Superior temporal gyrus (tissue), 1 donor: Measurements from ENCODE around the gene GALNT14.
"Not testable (repeated sequence)": the region's sequence is repeated elsewhere in the genome, so short reads cannot be mapped to it uniquely, and the experiment has no call there.

Source experiments
- DNase-seq: peaks from one replicate; pipeline ENCODE4 v3.0.0-alpha.2; 2016; ENCODE audit errors: extremely low spot score

The GALNT14 gene

DNA sequence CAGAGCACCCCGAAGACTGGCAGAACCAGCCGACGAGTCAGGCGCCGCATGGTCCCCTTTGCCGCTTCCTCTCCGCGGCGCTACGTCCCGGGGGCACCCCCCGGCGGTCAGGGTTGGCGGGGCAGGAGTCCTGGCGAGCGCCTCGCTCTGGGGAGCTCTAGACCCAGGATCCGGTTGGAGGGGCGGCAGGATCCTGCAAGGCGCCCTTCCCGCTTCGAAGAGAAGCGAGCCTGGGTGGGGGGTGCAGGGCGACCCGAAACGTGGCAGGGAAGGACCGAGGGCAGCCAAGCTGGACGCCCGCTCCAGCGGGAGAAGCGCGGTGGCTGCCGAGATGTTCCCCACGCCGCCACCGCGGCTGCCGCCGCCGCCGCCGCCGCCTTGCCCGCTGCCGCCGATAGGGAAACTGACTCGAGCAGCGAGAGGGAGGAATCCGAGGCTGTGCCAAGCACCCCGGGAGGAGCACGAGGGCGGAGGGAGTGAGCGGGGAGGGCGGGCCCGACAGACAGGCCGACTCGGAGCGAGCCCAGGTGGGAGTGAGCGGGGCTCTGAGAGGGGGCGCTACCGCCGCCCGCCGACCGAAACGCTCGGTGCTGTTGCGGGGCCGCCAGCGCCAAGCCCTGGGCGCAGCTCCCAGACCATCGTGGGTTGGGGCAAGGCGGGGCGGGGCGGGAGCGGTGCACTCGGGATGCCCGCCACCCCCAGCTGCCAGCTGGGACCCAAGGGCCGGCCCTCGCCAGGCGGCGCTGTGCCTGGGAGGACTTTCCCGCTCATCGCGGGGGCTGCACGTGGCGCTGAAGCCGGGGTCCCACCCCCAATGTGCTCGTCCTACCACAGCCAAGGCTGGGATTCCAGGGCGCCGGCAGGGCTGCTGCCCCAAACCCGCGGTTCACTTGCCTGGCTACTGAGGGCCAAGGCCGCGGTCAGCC, at the start of gene GALNT14:
GALNT14 (minus strand) TSS at position 404 of the 926 bp plus-strand sequence; CDS start at position 50, 354 bp downstream.
- peak; percentile 28 for DNase-seq

GRCh38 chr2:31187166-31187565, 48.9 kb upstream of the GALNT14 start:
- DNase-seq: no peak

GRCh38 chr2:31183973-31184372, 45.7 kb upstream of the GALNT14 start:
- DNase-seq: not testable (repeated sequence)

- no peak for DNase-seq
Measured at GRCh38 chr2:31176742-31177141, 38.5 kb upstream of the GALNT14 start.

- DNase-seq: no peak
Measured at GRCh38 chr2:31171142-31171541, 32.9 kb upstream of the GALNT14 start.

- DNase-seq: peak; percentile 84
Measured at GRCh38 chr2:31170071-31170698, 31.9 kb upstream of the GALNT14 start.

- no peak for DNase-seq
Measured at GRCh38 chr2:31168291-31168690, 30.1 kb upstream of the GALNT14 start.

DNA sequence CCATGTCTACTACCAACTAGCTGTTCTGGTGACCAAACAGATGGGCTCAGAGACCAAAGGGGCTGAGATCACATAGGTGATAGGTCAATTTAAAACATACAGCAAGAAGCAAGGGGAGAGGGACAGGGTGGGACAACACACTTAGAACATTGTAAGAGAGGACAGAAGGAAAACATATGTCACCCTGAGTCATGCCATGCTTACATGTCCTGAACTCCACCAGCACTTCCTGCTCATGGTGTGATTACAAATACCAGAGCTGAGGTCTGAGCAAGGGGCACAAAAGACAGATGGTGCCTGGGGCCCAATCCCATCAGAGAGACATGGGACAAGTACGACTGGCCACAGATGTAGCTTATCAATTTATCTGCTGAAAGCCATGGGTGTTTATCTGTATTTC, 28.7 kb upstream of the GALNT14 start:
- DNase-seq: no peak

- DNase-seq: no peak
Measured at GRCh38 chr2:31163011-31163539, 24.8 kb upstream of the GALNT14 start.

DNA sequence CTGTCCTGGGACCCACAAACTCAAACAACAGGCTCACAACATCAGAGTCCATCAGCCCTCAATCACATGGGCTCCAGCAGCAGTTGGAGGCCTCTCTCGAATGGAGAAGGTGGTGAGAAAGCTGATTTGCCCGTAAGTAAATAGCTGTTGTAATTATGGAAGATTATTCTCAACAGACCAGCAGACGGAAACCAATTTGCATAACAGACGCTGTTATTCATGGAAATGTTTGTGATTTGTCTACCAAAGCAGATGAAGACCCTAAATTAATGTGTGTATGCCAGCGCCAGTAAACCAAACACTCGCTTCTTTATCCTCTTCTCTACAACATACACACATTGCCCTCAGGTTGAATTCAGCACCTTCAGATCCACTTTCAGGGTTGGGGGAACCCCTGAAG, 23.4 kb upstream of the GALNT14 start:
- no peak for DNase-seq

DNA sequence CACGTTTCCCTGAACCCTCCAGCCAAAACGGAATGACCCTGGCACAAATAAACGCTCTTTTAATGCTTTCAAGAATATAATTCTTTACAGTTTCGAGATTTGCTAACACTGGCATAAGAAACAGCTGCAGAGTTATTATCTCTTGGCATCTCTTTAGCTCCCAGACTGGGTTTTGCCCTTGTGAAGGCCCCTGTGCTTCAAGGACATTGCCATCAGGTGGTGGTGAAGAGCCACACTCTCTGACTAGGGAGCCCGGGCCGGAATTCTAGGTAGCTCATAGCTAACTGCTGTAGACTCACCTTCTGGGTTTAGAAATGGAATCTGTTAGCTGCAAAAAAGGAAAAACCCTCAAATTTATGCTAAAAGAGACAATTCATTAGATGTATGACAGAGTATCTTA, 13.3 kb upstream of the GALNT14 start:
- no peak for DNase-seq

- no peak for DNase-seq
Measured at GRCh38 chr2:31150120-31150670, 12.0 kb upstream of the GALNT14 start.

DNA sequence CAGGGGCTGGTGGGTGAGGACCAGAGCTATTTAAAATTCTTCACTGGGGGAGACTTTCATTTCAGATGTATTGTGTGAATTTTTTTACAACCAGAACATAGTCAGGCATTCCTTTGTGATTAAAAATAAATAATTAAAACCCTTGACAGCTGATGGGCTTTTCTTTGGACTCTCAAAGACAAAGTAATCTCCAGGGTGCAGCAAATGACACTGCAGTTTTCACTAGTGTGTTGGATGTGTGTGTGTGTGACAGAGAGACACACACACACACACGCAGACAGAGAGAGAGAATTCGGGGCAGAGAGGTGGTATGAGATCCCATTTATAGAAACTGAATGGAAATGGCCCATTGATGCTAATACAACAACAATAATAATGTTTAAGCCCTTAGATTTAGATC, 10.3 kb upstream of the GALNT14 start:
- no peak for DNase-seq

- DNase-seq: no peak
Measured at GRCh38 chr2:31147645-31148044, 9.4 kb upstream of the GALNT14 start.

- DNase-seq: no peak
Measured at GRCh38 chr2:31142110-31142509, 3.9 kb upstream of the GALNT14 start.

- peak; percentile 42 for DNase-seq
Measured at GRCh38 chr2:31141443-31142085, 3.3 kb upstream of the GALNT14 start.

- DNase-seq: peak; percentile 35
Measured at GRCh38 chr2:31140151-31140550, 1.9 kb upstream of the GALNT14 start.

DNA sequence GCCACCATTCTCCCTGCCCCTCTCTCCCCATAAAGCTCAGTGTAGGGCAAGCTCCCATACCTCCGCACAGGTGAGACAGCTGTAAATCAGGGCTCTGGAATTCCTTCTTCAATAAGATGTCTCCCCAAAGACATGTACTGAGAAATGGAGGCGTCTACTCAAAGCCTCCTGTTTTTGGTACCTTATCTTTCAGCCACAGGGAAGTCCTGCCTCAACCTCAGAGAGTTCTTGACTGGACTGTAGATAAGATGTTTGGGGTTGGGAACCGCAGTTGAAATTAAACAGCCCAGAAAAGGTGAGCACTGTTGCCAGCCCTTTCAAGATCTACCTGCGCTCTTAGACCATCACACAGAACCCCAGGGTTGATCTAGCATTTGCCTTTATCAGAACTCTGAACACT, 1.4 kb upstream of the GALNT14 start:
- no peak for DNase-seq

DNA sequence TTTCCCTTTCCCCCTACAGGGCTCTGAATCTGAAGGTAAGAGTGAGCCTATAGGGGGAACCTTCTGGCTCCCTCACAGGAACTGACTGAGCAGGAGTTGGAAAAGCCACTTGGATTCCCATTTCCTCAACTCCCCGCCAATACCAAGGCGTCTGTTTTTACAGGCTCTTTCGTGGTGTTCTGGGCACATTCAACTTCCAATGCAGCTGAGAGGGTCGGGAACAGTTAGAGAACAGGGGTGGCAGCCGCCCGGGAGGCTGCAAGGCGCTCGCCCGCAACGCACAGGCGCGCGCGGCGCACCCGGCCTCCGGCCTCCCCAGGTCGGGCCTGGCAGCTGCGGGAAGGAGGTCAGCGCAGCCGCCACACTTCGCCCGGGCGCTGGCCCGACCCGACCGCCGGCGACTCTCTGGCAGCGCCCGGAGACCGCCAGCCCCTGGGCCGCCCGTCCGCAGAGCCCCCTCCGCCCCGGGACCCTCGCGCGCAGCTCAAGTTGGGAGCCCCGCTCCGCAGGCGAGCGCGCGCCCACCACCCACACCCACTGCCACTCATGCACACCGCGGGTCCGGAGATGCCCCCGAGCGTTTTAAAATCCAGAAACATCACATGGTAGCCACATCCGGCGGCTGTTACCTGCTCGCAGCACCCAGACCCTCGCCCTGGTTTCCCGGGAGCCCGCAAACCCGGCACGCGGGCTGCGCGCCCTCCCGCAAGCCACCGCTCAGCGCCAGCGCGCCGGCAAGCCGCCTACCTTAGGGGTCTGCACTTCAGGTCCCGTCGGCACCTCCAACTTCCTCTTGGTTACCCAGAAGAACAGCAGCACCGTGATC, 816 bp downstream of the GALNT14 start:
- DNase-seq: no peak

- DNase-seq: no peak
Measured at GRCh38 chr2:31136732-31137131, 1.5 kb downstream of the GALNT14 start.

- DNase-seq: no peak
Measured at GRCh38 chr2:31136000-31136399, 2.2 kb downstream of the GALNT14 start.
